Spinal cord (tissue), 10 donors: ENCODE data around the gene RAD51B. TPM values are rescaled to one million over a fixed set of nuclear protein-coding genes. Genes with fewer than 3 reads are reported as not detected.
A peak's percentile ranks its signal among the peaks of the same experiment; 100 is the strongest.

ENCODE experiments used
- DNase-seq, 6 donors: peaks; one replicate each; pipeline versions ENCODE4 v3.0.0 to v3.0.0-alpha.2; 2013 to 2015; ENCODE audit warnings: low spot score in 6 of 6, low read depth in 4 of 6
- H3K27ac ChIP-seq: one replicate; pipeline ENCODE4 v1.5.1; 2013; ENCODE audit warnings: low read depth, low read length, control low read depth
- H3K27me3 ChIP-seq: one replicate; pipeline ENCODE4 v1.6.1; 2013; ENCODE audit warnings: low read length; ENCODE audit not compliant: control insufficient read depth, insufficient read depth
- H3K36me3 ChIP-seq: one replicate; pipeline ENCODE4 v1.6.1; 2013; ENCODE audit warnings: low read length; ENCODE audit not compliant: control insufficient read depth, insufficient read depth
- H3K4me1 ChIP-seq: one replicate; pipeline ENCODE4 v1.6.1; 2013; ENCODE audit warnings: low read length; ENCODE audit not compliant: control insufficient read depth, insufficient read depth
- H3K4me3 ChIP-seq: one replicate; pipeline ENCODE4 v1.5.1; 2013; ENCODE audit warnings: low read depth, low read length, control low read depth
- H3K9me3 ChIP-seq: one replicate; pipeline ENCODE4 v1.6.1; 2013; ENCODE audit warnings: low read length; ENCODE audit not compliant: control insufficient read depth, insufficient read depth
- WGBS: methylation state at CpG from one replicate; pipeline ENCODE4 v1.1.5; 2013; ENCODE audit warnings: missing lambda C conversion rate; ENCODE audit not compliant: insufficient coverage; 5-methylcytosine and 5-hydroxymethylcytosine counted together
- polyA plus RNA-seq, 2 donors: library from polyadenylated mRNA; unstranded; fragments of 120-200 nt; gene quantifications; one replicate each; pipeline ENCODE4 v1.2.1, GENCODE V29; 2013; ENCODE audit not compliant: insufficient read length in 2 of 2
- total RNA-seq, 2 donors: library from RNA; depleted of rRNA in 1 of 2; stranded (reverse); fragments of 120-200 nt in 1 of 2; fragments of >200 nt in 1 of 2; gene quantifications; one replicate each; pipeline versions ENCODE4 v1.2.3 to v1.2.4, GENCODE V29; 2013 to 2014
- donor health status: healthy.

The RAD51B gene
- total and polyA plus RNA-seq, 4 donors = 5.7 to 28.9 (median 14.4) TPM

DNA sequence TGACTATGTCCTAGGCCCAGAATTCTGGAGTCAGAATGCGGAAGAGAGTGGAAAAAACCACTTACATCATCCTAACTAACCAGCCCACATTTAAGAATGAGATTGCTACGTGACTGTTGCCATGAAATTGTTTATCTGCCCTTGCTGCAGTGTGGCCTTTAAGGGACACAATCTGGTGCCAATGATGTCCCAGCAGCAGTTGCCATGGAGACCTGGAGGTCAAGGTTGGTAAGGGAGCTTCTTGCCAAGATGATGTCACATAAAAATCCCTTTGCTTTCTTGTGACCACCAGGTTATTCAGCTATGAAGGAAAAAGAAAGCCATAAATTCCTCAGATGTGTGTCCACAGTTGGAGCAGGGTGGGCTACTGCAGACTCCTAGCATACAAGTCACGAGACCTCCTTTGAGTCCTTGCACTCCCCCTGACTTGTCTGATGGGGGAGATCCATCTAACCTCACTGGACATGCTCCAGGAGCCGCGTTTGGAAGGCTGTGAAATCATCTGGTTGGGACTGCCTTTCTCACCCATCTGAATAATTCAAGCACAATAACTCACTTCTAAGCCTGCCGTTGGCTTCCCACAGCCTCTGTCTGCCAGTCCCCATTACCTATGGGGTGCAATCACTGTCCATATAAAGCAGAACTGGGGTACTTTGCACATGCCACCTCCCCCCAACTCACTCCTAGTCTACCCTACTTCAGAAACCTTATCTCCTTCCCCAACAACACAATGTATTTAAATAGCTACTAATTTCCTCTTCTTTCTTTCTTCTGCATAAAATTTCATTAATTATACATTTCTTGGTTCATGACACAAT is 807.7 kb downstream of the RAD51B start:
- no peaks in the 10 kb centered on the region for H3K36me3 ChIP-seq
- H3K9me3 ChIP-seq = no peaks in the 10 kb centered on the region
- peaks cover 45% of the 10 kb centered on the region for H3K4me1 ChIP-seq
- peak overlapping the region; percentile 71 for H3K27ac ChIP-seq
- H3K4me3 ChIP-seq = no peak overlapping the region
- WGBS = 26% methylated on average over 6 of the region's 6 CpGs
- DNase-seq = peak in 3 of 6 donors; percentile 52 to 83 (median 70)
- no peaks in the 10 kb centered on the region for H3K27me3 ChIP-seq

DNA sequence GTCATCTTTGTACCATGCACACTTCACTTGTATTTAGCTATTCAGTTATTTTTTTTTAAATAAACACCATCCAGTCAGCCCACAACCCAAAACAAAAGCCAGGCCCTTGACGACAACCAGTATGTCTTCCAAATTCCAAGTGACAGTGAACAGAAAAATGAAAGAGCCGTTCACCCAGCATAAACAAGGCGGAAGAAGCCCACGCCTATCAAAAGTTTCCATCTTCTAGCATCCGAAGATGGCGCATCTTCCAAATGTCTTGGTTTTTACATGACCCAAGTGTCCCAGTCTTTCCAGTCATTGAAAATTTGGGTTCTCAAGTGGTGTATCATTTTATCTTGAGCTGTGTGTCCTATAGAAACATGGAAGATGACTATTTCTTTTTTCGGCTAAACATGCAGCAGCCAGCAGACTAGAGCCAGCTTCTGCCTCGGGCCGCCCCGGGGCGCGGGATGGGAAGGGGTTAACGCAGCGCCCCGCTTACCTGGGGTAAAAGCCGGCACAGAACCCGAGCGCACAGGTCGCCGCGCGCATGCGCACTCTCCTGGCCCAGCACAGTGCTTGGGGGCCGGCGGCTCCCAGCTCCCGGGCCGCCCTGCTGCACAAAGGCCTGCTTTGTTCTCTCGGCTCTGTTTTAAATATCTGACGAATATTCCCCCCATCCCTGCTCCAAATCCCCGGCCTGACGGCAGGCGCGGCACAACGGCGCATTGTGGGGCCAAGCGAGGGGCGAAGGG is 808.5 kb downstream of the RAD51B start:
- Histone ChIP-seq H3K27me3 (no peaks in the 10 kb centered on the region), H3K9me3 (no peaks in the 10 kb centered on the region), H3K27ac (peak overlapping the region; percentile 71), H3K4me1 (peaks cover 53% of the 10 kb centered on the region), H3K4me3 (peak overlapping the region; percentile 37), H3K36me3 (no peaks in the 10 kb centered on the region)
- 6% methylated on average over 32 of the region's 37 CpGs for WGBS
- DNase-seq = peak in 5 of 6 donors; percentile 51 to 92 (median 54)

DNA sequence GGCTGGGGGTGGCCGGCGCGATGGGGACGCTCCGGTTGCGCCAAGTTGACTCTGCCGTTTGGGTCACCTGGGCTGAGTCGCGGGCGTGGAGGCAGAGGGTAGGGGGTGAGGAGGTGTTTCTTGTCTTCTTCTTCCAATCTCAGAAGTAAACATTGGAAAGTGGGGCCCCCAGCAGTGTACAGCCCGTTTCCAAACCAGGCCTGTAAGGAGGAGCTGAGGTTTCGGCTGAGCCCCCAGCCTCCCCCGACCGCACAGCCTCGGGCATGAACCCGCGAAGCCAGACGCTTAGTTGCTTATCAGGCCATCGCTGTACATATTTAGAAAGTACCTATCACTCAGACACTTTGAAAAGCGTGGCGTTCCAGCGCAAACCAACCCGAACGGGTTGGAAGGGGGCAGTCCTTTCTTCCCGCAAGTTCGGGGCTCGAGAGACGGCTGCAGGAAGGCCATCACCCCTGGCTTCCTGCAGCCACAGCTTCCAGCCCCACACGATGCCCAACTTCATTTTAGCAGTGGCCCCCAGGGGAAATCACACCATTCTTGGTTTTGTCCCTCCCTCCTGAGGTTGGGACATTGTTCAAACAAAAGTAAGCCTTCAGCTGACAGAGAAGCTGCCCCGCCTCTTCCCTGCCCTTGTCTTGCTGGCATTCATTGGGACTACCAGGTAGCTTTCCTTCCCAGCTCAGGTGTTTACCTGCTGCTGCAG is 809.2 kb downstream of the RAD51B start:
- WGBS = 27% methylated on average over 25 of the region's 30 CpGs
- H3K4me1 ChIP-seq = peaks cover 60% of the 10 kb centered on the region
- peak overlapping the region; percentile 71 for H3K27ac ChIP-seq

GRCh38 chr14:68630081-68630571 is 810.5 kb downstream of the RAD51B start:
- WGBS = 51% methylated on average over 7 of the region's 8 CpGs
- Histone ChIP-seq H3K4me1 (peaks cover 70% of the 10 kb centered on the region), H3K27ac (peak overlapping the region; percentile 44), H3K36me3 (no peaks in the 10 kb centered on the region), H3K4me3 (no peak overlapping the region), H3K9me3 (no peaks in the 10 kb centered on the region), H3K27me3 (no peaks in the 10 kb centered on the region)
- peak in 1 of 6 donors; percentile 68 for DNase-seq

More for the DNA sequence above, 809.2 kb downstream of the RAD51B start:
- no peaks in the 10 kb centered on the region for H3K36me3 ChIP-seq
- peak overlapping the region; percentile 37 for H3K4me3 ChIP-seq
- H3K9me3 ChIP-seq = no peaks in the 10 kb centered on the region
- no peaks in the 10 kb centered on the region for H3K27me3 ChIP-seq
- DNase-seq = no peak

DNA sequence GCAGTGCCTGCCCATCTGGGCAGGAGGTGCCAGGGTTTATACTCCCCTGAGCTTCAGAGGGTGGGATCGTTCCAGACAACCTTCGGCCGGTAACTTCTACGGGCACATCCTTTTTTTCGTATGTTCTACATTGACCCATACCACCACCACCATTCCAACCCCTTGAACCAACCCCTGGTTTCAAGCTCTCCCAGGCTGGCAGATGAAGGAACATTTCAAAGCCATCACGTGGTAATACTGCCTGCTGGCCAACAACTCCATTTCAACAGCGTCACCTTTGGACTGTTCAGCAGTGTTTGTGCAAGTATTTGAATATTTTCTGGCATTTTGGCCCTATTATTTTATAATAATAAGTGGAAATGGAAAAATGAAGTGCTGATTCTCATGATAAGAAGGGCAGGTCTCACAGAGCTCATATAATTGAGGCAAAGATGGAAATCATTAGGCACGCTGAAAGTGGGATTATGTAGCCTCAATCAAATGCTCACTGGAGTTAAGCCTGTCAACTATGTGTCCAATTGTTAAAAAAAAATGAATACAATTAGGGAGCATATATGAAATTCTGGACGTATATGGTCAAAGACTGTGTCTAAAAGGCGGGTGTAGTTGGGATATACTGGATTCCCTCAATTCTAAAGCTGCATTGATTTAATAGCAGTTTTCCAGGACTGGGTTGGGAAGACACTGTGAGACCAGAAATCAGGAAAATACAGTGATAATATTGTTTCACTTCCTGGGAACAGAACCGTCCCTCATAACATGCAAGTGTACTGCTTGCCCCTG is 811.2 kb downstream of the RAD51B start:
- peaks cover 70% of the 10 kb centered on the region for H3K4me1 ChIP-seq
- peak overlapping the region; percentile 97 for H3K27ac ChIP-seq
- H3K9me3 ChIP-seq = no peaks in the 10 kb centered on the region
- H3K4me3 ChIP-seq = no peak overlapping the region
- 80% methylated on average over 9 of the region's 11 CpGs for WGBS
- H3K27me3 ChIP-seq = no peaks in the 10 kb centered on the region
- no peaks in the 10 kb centered on the region for H3K36me3 ChIP-seq
- DNase-seq = no peak

GRCh38 chr14:68631394-68632053 is 811.9 kb downstream of the RAD51B start:
- Histone ChIP-seq H3K4me1 (peaks cover 74% of the 10 kb centered on the region), H3K27ac (peak overlapping the region; percentile 97), H3K36me3 (no peaks in the 10 kb centered on the region), H3K4me3 (no peak overlapping the region), H3K9me3 (no peaks in the 10 kb centered on the region), H3K27me3 (no peaks in the 10 kb centered on the region)
- no peak for DNase-seq
- WGBS = 88% methylated on average over 6 of the region's 11 CpGs

GRCh38 chr14:68632054-68632895 is 812.7 kb downstream of the RAD51B start:
- 79% methylated on average over 13 of the region's 19 CpGs for WGBS
- Histone ChIP-seq H3K4me3 (no peak overlapping the region), H3K27ac (peak overlapping the region; percentile 97), H3K27me3 (no peaks in the 10 kb centered on the region), H3K36me3 (no peaks in the 10 kb centered on the region), H3K4me1 (peaks cover 78% of the 10 kb centered on the region), H3K9me3 (no peaks in the 10 kb centered on the region)
- DNase-seq = peak in 1 of 6 donors; percentile 59
